Thyroid gland (tissue), 4 donors: ENCODE results near the gene VCAN.

Experiments used
- POLR2A ChIP-seq, 2 donors: fragments of 450-650 bp; IDR thresholded peaks; one replicate each; pipeline ENCODE4 v1.6.1; 2017; ENCODE audit warnings: antibody characterized with exemption in 2 of 2, mild to moderate bottlenecking in 2 of 2, moderate library complexity in 1 of 2
- TF ChIP-seq, protein P1 (sequence below), 6 experiments: fragments of 200-600 bp in 3 of 6; fragments of 450-650 bp in 3 of 6; sonication (generic) in 3 of 6; IDR thresholded peaks; one replicate each; pipeline ENCODE4 v1.5.1; 2016 to 2019; ENCODE audit warnings: antibody characterized with exemption in 6 of 6, mild to moderate bottlenecking in 2 of 6, inconsistent platforms in 1 of 6, moderate library complexity in 1 of 6

DNA sequence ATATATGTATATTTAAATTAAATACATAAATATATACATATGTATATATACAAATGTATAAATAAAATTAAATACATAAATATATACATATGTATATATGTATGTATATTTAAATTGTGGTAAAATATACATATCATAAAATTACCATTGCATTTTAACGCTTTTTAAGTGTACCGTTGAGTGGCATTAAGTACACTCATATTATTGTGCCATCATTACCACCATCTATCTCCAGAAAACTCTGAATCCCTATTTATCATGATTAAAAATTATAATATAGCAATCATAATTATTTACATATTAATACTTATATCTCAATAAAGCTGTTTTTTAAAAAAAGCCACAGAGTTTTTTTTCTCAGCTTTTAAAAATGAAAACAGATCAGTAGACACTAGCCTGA lies 27.1 kb upstream of the VCAN start:
- TF ChIP-seq, protein P1, sequence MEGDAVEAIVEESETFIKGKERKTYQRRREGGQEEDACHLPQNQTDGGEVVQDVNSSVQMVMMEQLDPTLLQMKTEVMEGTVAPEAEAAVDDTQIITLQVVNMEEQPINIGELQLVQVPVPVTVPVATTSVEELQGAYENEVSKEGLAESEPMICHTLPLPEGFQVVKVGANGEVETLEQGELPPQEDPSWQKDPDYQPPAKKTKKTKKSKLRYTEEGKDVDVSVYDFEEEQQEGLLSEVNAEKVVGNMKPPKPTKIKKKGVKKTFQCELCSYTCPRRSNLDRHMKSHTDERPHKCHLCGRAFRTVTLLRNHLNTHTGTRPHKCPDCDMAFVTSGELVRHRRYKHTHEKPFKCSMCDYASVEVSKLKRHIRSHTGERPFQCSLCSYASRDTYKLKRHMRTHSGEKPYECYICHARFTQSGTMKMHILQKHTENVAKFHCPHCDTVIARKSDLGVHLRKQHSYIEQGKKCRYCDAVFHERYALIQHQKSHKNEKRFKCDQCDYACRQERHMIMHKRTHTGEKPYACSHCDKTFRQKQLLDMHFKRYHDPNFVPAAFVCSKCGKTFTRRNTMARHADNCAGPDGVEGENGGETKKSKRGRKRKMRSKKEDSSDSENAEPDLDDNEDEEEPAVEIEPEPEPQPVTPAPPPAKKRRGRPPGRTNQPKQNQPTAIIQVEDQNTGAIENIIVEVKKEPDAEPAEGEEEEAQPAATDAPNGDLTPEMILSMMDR (IDR thresholded peaks at IDR 0.05) = no peak
- no peak for TF ChIP-seq POLR2A (IDR thresholded peaks at IDR 0.05)
